HEK293 (cell line): ENCODE data around the gene PTPRN.

Source experiments
- CTCF ChIA-PET: fragments of 350-600 bp; formaldehyde crosslinking; extraction: SDS; loops from one replicate; lab custom pipeline; 2021; ENCODE audit warnings: antibody characterized with exemption; lab: Yijun Ruan, JAX
- POLR2A ChIA-PET: fragments of 300-600 bp; formaldehyde crosslinking; extraction: SDS; loops from one replicate; lab custom pipeline; 2020; ENCODE audit warnings: antibody characterized with exemption, inconsistent platforms; lab: Yijun Ruan, JAX
- H3K27ac ChIP-seq: fragments of 200-500 bp; sonication (Bioruptor generic); 2 replicates; pipeline ENCODE4 v1.5.1; 2014; ENCODE audit warnings: low read depth, low read length, control low read depth, inconsistent platforms; ENCODE audit errors: extremely low read depth
- H3K36me3 ChIP-seq, 2 experiments: fragments of 200-500 bp in 1 of 2; sonication (Bioruptor generic) in 1 of 2; 1 replicate in 1 of 2; 2 replicates in 1 of 2; pipeline ENCODE4 v1.5.1; 2014 to 2017; ENCODE audit warnings: inconsistent platforms in 2 of 2, low read length in 2 of 2; ENCODE audit not compliant: control insufficient read depth in 2 of 2, insufficient read depth in 1 of 2
- H3K4me1 ChIP-seq: fragments of 200-500 bp; sonication (Bioruptor generic); 2 replicates; pipeline ENCODE4 v1.5.1; 2014; ENCODE audit warnings: mild to moderate bottlenecking, low read length, inconsistent platforms; ENCODE audit not compliant: control insufficient read depth, insufficient read depth
- H3K4me3 ChIP-seq: 2 replicates; pipeline ENCODE4 v1.5.1; 2011; ENCODE audit warnings: low read depth, mild to moderate bottlenecking, control low read depth, low read length, moderate library complexity
- H3K9me3 ChIP-seq: fragments of 200-500 bp; sonication (Bioruptor generic); 2 replicates; pipeline ENCODE4 v1.5.1; 2014; ENCODE audit warnings: low read depth, low read length, inconsistent platforms; ENCODE audit not compliant: control insufficient read depth, insufficient read depth
- KLF8 ChIP-seq: fragments of 450-650 bp; formaldehyde crosslinking; IDR thresholded peaks from 2 replicates; pipeline ENCODE4 v1.5.1; 2016; ENCODE audit warnings: missing biosample characterization, missing genetic modification characterization
- SP3 ChIP-seq: fragments of 450-650 bp; formaldehyde crosslinking; IDR thresholded peaks from 2 replicates; pipeline ENCODE4 v1.5.1; 2016; ENCODE audit warnings: missing biosample characterization, missing genetic modification characterization
- ZBTB7A ChIP-seq: fragments of 450-650 bp; formaldehyde crosslinking; IDR thresholded peaks from 2 replicates; pipeline ENCODE4 v1.5.1; 2016; ENCODE audit warnings: low read depth, missing biosample characterization, missing genetic modification characterization
- ZNF157 ChIP-seq: fragments of 450-650 bp; formaldehyde crosslinking; IDR thresholded peaks from 2 replicates; pipeline ENCODE4 v1.5.1; 2016; ENCODE audit warnings: missing biosample characterization, missing genetic modification characterization
- ZNF184 ChIP-seq: fragments of 450-650 bp; IDR thresholded peaks from 2 replicates; pipeline ENCODE4 v1.5.1; 2018; ENCODE audit warnings: missing biosample characterization, mild to moderate bottlenecking, missing genetic modification characterization
- ZNF239 ChIP-seq: fragments of 450-650 bp; formaldehyde crosslinking; IDR thresholded peaks from 2 replicates; pipeline ENCODE4 v1.5.1; 2016; ENCODE audit warnings: missing biosample characterization, missing genetic modification characterization
- ZNF433 ChIP-seq: fragments of 450-650 bp; formaldehyde crosslinking; IDR thresholded peaks from 2 replicates; pipeline ENCODE4 v1.5.1; 2016; ENCODE audit warnings: missing biosample characterization, missing genetic modification characterization, low read depth
- ZNF560 ChIP-seq: fragments of 450-650 bp; formaldehyde crosslinking; IDR thresholded peaks from 2 replicates; pipeline ENCODE4 v1.5.1; 2017; ENCODE audit warnings: missing biosample characterization, missing genetic modification characterization, borderline replicate concordance
- ZNF600 ChIP-seq: fragments of 450-650 bp; formaldehyde crosslinking; IDR thresholded peaks from 2 replicates; pipeline ENCODE4 v1.5.1; 2016; ENCODE audit warnings: missing biosample characterization, missing genetic modification characterization
- ZNF660 ChIP-seq: fragments of 450-650 bp; IDR thresholded peaks from 2 replicates; pipeline ENCODE4 v1.5.1; 2018; ENCODE audit warnings: missing biosample characterization, mild to moderate bottlenecking, missing genetic modification characterization
- ZNF76 ChIP-seq: fragments of 450-650 bp; formaldehyde crosslinking; IDR thresholded peaks from 2 replicates; pipeline ENCODE4; 2016; ENCODE audit warnings: low read depth, missing biosample characterization, missing genetic modification characterization, borderline replicate concordance
- ZNF792 ChIP-seq: fragments of 450-650 bp; formaldehyde crosslinking; IDR thresholded peaks from 2 replicates; pipeline ENCODE4 v1.5.1; 2016; ENCODE audit warnings: missing biosample characterization, missing genetic modification characterization
- ZSCAN23 ChIP-seq: fragments of 450-650 bp; formaldehyde crosslinking; IDR thresholded peaks from 2 replicates; pipeline ENCODE4 v1.5.1; 2016; ENCODE audit warnings: missing biosample characterization, missing genetic modification characterization
- TF ChIP-seq, protein P1 (sequence below): fragments of 450-650 bp; formaldehyde crosslinking; IDR thresholded peaks from 2 replicates; pipeline ENCODE4 v1.5.1; 2016; ENCODE audit warnings: missing biosample characterization, missing genetic modification characterization
- TF ChIP-seq, protein P2 (sequence below): fragments of 450-650 bp; formaldehyde crosslinking; IDR thresholded peaks from 2 replicates; pipeline ENCODE4 v1.5.1; 2017; ENCODE audit warnings: missing biosample characterization, missing genetic modification characterization
- TF ChIP-seq, protein P3 (sequence below): fragments of 450-650 bp; formaldehyde crosslinking; IDR thresholded peaks from 2 replicates; pipeline ENCODE4 v1.5.1; 2016; ENCODE audit warnings: missing biosample characterization, missing genetic modification characterization
- TF ChIP-seq, protein P4 (sequence below): fragments of 450-650 bp; formaldehyde crosslinking; IDR thresholded peaks from 2 replicates; pipeline ENCODE4 v1.5.1; 2016; ENCODE audit warnings: missing biosample characterization, missing genetic modification characterization
- TF ChIP-seq, protein P5 (sequence below): fragments of 450-650 bp; formaldehyde crosslinking; IDR thresholded peaks from 2 replicates; pipeline ENCODE4 v1.5.1; 2017; ENCODE audit warnings: missing biosample characterization, missing genetic modification characterization

Gene PTPRN

DNA sequence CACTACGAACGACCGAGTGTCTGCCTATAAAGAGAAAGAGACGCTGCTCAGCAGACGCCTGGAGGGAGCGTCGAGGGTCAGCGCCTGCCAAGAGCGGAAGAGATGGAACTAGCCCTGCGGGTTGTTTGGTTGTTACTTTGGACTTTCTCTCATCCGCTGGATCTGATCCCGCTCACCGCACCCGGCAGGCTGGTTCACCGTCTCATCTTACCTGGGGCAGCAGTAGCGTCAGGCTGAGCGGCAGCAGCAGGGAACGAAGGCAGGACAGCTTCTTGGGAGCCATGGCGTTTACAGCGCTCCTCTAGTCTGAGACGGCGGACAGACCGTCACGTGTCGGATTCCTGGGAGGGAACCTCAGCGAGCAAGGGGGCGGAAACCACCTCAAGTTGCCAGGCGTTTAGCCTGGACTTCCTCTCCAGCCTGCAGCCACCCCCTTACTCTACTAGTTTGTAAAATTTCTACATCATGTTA is 65.9 kb downstream of the PTPRN start:
- ChIA-PET POLR2A (interaction anchor here (0.6 kb wide), 1 partner anchor 242 kb away, joined by 3 read pairs; no protein-coding TSS in a partner anchor), CTCF (interaction anchor here (2.0 kb wide), 1 partner anchor 52 kb away, joined by 8 read pairs; no protein-coding TSS in a partner anchor)
- Histone ChIP-seq H3K9me3 (no peaks in the 10 kb centered on the region), H3K36me3 (peaks cover 0 to 38% of the 10 kb centered on the region in 2 experiments; a peak in 1 of 3 replicates), H3K27ac (no peak overlapping the region), H3K4me1 (peaks cover 5% of the 10 kb centered on the region; the same call in 1 of the 2 replicates), H3K4me3 (no peak overlapping the region)
- no peak for TF ChIP-seq ZNF157 (tag by site-specific recombination)
- TF ChIP-seq, protein P1, sequence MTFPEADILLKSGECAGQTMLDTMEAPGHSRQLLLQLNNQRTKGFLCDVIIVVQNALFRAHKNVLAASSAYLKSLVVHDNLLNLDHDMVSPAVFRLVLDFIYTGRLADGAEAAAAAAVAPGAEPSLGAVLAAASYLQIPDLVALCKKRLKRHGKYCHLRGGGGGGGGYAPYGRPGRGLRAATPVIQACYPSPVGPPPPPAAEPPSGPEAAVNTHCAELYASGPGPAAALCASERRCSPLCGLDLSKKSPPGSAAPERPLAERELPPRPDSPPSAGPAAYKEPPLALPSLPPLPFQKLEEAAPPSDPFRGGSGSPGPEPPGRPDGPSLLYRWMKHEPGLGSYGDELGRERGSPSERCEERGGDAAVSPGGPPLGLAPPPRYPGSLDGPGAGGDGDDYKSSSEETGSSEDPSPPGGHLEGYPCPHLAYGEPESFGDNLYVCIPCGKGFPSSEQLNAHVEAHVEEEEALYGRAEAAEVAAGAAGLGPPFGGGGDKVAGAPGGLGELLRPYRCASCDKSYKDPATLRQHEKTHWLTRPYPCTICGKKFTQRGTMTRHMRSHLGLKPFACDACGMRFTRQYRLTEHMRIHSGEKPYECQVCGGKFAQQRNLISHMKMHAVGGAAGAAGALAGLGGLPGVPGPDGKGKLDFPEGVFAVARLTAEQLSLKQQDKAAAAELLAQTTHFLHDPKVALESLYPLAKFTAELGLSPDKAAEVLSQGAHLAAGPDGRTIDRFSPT (tag by site-specific recombination): no peak
- no peak for TF ChIP-seq ZSCAN23 (tag by site-specific recombination)
- no peak for TF ChIP-seq ZNF560 (tag by site-specific recombination)
- no peak for TF ChIP-seq ZNF600
- TF ChIP-seq ZNF660 (tag by site-specific recombination): no peak
- TF ChIP-seq SP3 (tag by site-specific recombination): no peak
- TF ChIP-seq KLF8: no peak
- TF ChIP-seq, protein P2, sequence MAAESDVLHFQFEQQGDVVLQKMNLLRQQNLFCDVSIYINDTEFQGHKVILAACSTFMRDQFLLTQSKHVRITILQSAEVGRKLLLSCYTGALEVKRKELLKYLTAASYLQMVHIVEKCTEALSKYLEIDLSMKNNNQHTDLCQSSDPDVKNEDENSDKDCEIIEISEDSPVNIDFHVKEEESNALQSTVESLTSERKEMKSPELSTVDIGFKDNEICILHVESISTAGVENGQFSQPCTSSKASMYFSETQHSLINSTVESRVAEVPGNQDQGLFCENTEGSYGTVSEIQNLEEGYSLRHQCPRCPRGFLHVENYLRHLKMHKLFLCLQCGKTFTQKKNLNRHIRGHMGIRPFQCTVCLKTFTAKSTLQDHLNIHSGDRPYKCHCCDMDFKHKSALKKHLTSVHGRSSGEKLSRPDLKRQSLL (tag by site-specific recombination): no peak
- TF ChIP-seq, protein P3, sequence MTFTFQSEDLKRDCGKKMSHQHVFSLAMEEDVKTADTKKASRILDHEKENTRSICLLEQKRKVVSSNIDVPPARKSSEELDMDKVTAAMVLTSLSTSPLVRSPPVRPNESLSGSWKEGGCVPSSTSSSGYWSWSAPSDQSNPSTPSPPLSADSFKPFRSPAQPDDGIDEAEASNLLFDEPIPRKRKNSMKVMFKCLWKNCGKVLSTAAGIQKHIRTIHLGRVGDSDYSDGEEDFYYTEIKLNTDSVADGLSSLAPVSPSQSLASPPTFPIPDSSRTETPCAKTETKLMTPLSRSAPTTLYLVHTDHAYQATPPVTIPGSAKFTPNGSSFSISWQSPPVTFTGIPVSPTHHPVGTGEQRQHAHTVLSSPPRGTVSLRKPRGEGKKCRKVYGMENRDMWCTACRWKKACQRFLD (tag by site-specific recombination): no peak
- TF ChIP-seq, protein P4, sequence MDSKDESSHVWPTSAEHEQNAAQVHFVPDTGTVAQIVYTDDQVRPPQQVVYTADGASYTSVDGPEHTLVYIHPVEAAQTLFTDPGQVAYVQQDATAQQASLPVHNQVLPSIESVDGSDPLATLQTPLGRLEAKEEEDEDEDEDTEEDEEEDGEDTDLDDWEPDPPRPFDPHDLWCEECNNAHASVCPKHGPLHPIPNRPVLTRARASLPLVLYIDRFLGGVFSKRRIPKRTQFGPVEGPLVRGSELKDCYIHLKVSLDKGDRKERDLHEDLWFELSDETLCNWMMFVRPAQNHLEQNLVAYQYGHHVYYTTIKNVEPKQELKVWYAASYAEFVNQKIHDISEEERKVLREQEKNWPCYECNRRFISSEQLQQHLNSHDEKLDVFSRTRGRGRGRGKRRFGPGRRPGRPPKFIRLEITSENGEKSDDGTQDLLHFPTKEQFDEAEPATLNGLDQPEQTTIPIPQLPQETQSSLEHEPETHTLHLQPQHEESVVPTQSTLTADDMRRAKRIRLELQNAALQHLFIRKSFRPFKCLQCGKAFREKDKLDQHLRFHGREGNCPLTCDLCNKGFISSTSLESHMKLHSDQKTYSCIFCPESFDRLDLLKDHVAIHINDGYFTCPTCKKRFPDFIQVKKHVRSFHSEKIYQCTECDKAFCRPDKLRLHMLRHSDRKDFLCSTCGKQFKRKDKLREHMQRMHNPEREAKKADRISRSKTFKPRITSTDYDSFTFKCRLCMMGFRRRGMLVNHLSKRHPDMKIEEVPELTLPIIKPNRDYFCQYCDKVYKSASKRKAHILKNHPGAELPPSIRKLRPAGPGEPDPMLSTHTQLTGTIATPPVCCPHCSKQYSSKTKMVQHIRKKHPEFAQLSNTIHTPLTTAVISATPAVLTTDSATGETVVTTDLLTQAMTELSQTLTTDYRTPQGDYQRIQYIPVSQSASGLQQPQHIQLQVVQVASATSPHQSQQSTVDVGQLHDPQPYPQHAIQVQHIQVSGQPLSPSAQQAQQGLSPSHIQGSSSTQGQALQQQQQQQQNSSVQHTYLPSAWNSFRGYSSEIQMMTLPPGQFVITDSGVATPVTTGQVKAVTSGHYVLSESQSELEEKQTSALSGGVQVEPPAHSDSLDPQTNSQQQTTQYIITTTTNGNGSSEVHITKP (tag by site-specific recombination): no peak
- TF ChIP-seq ZNF792 (tag by site-specific recombination): no peak
- TF ChIP-seq, protein P5, sequence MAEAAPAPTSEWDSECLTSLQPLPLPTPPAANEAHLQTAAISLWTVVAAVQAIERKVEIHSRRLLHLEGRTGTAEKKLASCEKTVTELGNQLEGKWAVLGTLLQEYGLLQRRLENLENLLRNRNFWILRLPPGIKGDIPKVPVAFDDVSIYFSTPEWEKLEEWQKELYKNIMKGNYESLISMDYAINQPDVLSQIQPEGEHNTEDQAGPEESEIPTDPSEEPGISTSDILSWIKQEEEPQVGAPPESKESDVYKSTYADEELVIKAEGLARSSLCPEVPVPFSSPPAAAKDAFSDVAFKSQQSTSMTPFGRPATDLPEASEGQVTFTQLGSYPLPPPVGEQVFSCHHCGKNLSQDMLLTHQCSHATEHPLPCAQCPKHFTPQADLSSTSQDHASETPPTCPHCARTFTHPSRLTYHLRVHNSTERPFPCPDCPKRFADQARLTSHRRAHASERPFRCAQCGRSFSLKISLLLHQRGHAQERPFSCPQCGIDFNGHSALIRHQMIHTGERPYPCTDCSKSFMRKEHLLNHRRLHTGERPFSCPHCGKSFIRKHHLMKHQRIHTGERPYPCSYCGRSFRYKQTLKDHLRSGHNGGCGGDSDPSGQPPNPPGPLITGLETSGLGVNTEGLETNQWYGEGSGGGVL (tag by site-specific recombination): no peak
- TF ChIP-seq ZBTB7A (tag by site-specific recombination): no peak
- TF ChIP-seq ZNF239 (tag by site-specific recombination): no peak
- no peak for TF ChIP-seq ZNF433
- no peak for TF ChIP-seq ZNF184 (tag by site-specific recombination)
- TF ChIP-seq ZNF76 (tag by site-specific recombination): no peak
